GM23338 (cell line): ENCODE results near the gene XRCC6. TPM values are rescaled to one million over a fixed set of nuclear protein-coding genes. Genes with fewer than 3 reads are reported as not detected.

ENCODE experiments used
- ATAC-seq: fragments of 200-7000 bp; cut with Tn5 transposase; 3 replicates; pipeline ENCODE4 v1.9.1; 2020
- DNase-seq: peaks from one replicate; pipeline ENCODE4 v3.0.0-alpha.2; 2015; ENCODE audit warnings: low spot score
- H2AFZ ChIP-seq: fragments of 200-600 bp; sonication (generic); 2 replicates; pipeline ENCODE4 v1.8.0; 2016; ENCODE audit warnings: antibody characterized with exemption, mild to moderate bottlenecking, moderate library complexity
- H3F3A ChIP-seq: fragments of 200-600 bp; sonication (generic); replicated peaks from 2 replicates; pipeline ENCODE4 v1.8.0; 2017; ENCODE audit warnings: antibody characterized with exemption, mixed run types, low read depth
- H3K27ac ChIP-seq: fragments of 200-600 bp; sonication (generic); 2 replicates; pipeline ENCODE4 v1.6.1; 2016; ENCODE audit warnings: low read depth
- H3K27me3 ChIP-seq: fragments of 200-600 bp; sonication (generic); 2 replicates; pipeline ENCODE4 v1.8.0; 2016; ENCODE audit warnings: mild to moderate bottlenecking, mixed run types, moderate library complexity; ENCODE audit not compliant: insufficient read depth
- H3K36me3 ChIP-seq: fragments of 200-600 bp; sonication (generic); 2 replicates; pipeline ENCODE4 v1.8.0; 2016; ENCODE audit warnings: mild to moderate bottlenecking; ENCODE audit not compliant: insufficient read depth
- H3K4me1 ChIP-seq: fragments of 200-600 bp; sonication (generic); 2 replicates; pipeline ENCODE4 v1.8.0; 2016; ENCODE audit warnings: mild to moderate bottlenecking, moderate library complexity; ENCODE audit not compliant: insufficient read depth
- H3K4me2 ChIP-seq: fragments of 200-600 bp; sonication (generic); 2 replicates; pipeline ENCODE4 v1.7.1; 2017; ENCODE audit warnings: mixed run types
- H3K4me3 ChIP-seq: fragments of 200-600 bp; sonication (generic); 2 replicates; pipeline ENCODE4 v1.6.1; 2016; ENCODE audit warnings: mixed run types
- H3K79me2 ChIP-seq: fragments of 200-600 bp; sonication (generic); replicated peaks from 2 replicates; pipeline ENCODE4 v1.8.0; 2017; ENCODE audit warnings: mild to moderate bottlenecking; ENCODE audit not compliant: insufficient read depth
- H3K9me2 ChIP-seq: fragments of 200-600 bp; sonication (generic); 2 replicates; pipeline ENCODE4 v1.8.0; 2017; ENCODE audit not compliant: insufficient read depth
- H4K20me1 ChIP-seq: fragments of 200-600 bp; sonication (generic); replicated peaks from 2 replicates; pipeline ENCODE4 v1.8.0; 2017; ENCODE audit warnings: mild to moderate bottlenecking; ENCODE audit not compliant: insufficient read depth
- H3K27ac Mint-ChIP-seq: 2 replicates; pipeline ENCODE4 v1.8.0; 2020; ENCODE audit warnings: inconsistent platforms, mild to moderate bottlenecking, moderate library complexity, mixed read lengths
- H3K27me3 Mint-ChIP-seq: 3 replicates; pipeline ENCODE4 v1.8.0; 2022; ENCODE audit warnings: low read depth, mild to moderate bottlenecking, moderate library complexity, mixed read lengths, inconsistent platforms; ENCODE audit not compliant: insufficient read depth, poor library complexity
- H3K36me3 Mint-ChIP-seq: 3 replicates; pipeline ENCODE4 v1.8.0; 2021; ENCODE audit warnings: low read depth, mild to moderate bottlenecking, inconsistent platforms, moderate library complexity, mixed read lengths
- H3K4me1 Mint-ChIP-seq: 3 replicates; pipeline ENCODE4 v1.8.0; 2020; ENCODE audit warnings: mild to moderate bottlenecking, inconsistent platforms, mixed read lengths
- H3K4me3 Mint-ChIP-seq: 3 replicates; pipeline ENCODE4 v1.8.0; 2021; ENCODE audit warnings: moderate library complexity, mild to moderate bottlenecking, inconsistent platforms, mixed read lengths
- H3K9me3 Mint-ChIP-seq: 3 replicates; pipeline ENCODE4 v1.8.0; 2020; ENCODE audit warnings: moderate library complexity, mild to moderate bottlenecking, inconsistent platforms, mixed read lengths
- CREB1 ChIP-seq: fragments of 250-450 bp; sonication (Bioruptor Pico); IDR thresholded peaks from 2 replicates; pipeline ENCODE4 v1.5.0; 2020; ENCODE audit warnings: low read depth, mild to moderate bottlenecking, moderate library complexity
- ETS1 ChIP-seq: IDR thresholded peaks from 2 replicates; pipeline ENCODE4 v1.6.1; 2016; ENCODE audit warnings: antibody characterized with exemption
- EZH2 ChIP-seq: fragments of 200-600 bp; sonication (generic); IDR thresholded peaks from one replicate; pipeline ENCODE4 v1.8.0; 2017; ENCODE audit warnings: antibody characterized with exemption, mild to moderate bottlenecking, low read depth; ENCODE audit not compliant: unreplicated experiment
- EZH2phosphoT487 ChIP-seq: fragments of 200-600 bp; sonication (generic); IDR thresholded peaks from one replicate; pipeline ENCODE4 v1.8.1; 2018; ENCODE audit warnings: antibody characterized with exemption; ENCODE audit not compliant: unreplicated experiment
- JUNB ChIP-seq: IDR thresholded peaks from one replicate; pipeline ENCODE4 v1.6.1; 2016; ENCODE audit warnings: antibody characterized with exemption; ENCODE audit not compliant: unreplicated experiment
- NANOG ChIP-seq: IDR thresholded peaks from 2 replicates; pipeline ENCODE4 v1.6.1; 2016; ENCODE audit warnings: antibody characterized with exemption, borderline replicate concordance
- POLR2AphosphoS5 ChIP-seq: IDR thresholded peaks from 2 replicates; pipeline ENCODE4 v1.6.1; 2016; ENCODE audit warnings: antibody characterized with exemption, low read depth
- STAT1 ChIP-seq: IDR thresholded peaks from one replicate; pipeline ENCODE4 v1.6.1; 2016; ENCODE audit warnings: antibody characterized with exemption; ENCODE audit not compliant: unreplicated experiment
- ZNF114 ChIP-seq: fragments of 250-450 bp; sonication (Bioruptor Pico); IDR thresholded peaks from 2 replicates; pipeline ENCODE4 v1.5.0; 2020; ENCODE audit warnings: mild to moderate bottlenecking, moderate library complexity
- ZNF331 ChIP-seq: fragments of 250-450 bp; sonication (Bioruptor Pico); IDR thresholded peaks from 2 replicates; pipeline ENCODE4 v1.5.0; 2020; ENCODE audit warnings: low read depth, mild to moderate bottlenecking, moderate library complexity
- polyA plus RNA-seq: library from polyadenylated mRNA; unstranded; fragments of >200 nt; fragmentation: Nextera tagmentation; extraction: Ambion mirVana; gene quantifications from 2 replicates; pipeline ENCODE4 v1.2.1, GENCODE V29; 2016
- total RNA-seq: library from RNA; depleted of rRNA; stranded (reverse); fragments of >200 nt; shearing (Covaris generic); gene quantifications from 2 replicates; pipeline ENCODE4 v1.2.3, GENCODE V29; 2014
- TF ChIP-seq, protein P1 (sequence below), 2 experiments: fragments of 200-600 bp in 1 of 2; sonication (generic) in 1 of 2; conservative IDR thresholded peaks; 2 replicates each; pipeline versions ENCODE4 v1.5.1 to v1.6.1; 2016 to 2017; ENCODE audit warnings: antibody characterized with exemption in 2 of 2, low read depth in 2 of 2, mild to moderate bottlenecking in 2 of 2, moderate library complexity in 1 of 2

Gene XRCC6
- total and polyA plus RNA-seq, 2 experiments from 2014 or later: 351 to 498 TPM

DNA sequence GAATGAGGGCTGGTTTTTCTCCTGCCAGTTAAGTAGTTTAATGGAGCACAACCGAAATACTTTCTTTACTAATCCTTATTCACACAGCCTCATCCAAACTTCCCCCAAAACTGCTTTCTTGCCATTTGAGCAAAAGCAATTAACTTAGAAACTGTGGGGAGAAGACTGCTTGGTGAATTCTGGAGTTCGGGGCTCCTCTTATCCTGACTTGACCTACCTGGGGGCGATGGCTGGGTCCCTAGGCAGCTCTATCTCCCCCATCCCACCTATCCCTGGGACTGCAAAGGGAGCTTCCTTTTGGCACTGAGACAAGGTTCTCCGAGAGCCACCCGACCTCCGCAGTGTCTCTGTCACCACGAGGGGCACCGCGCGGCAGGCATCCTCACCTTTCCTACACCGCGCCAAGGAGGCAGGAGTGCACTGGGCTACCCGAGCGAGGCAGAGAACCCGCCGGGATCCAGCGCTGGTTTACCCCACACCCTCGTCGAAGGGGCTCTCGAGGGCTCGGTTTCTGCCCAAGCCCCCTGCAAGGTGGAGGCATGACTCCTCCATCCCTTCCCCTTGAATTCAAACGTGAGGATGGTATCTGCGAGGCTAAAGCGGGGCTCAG lies 1.0 kb upstream of the XRCC6 start:
- peak overlapping the region; percentile 92 for H3K27ac ChIP-seq
- no peaks in the 10 kb centered on the region for H3K9me2 ChIP-seq
- peaks cover 21% of the 10 kb centered on the region for H3K36me3 ChIP-seq
- H3K27ac Mint-ChIP-seq: peak overlapping the region; percentile 92
- peak overlapping the region; percentile 80 for H3K4me3 ChIP-seq
- H3K27me3 ChIP-seq: no peaks in the 10 kb centered on the region
- H3F3A ChIP-seq: peaks cover 18% of the 10 kb centered on the region; the same call in 1 of the 2 replicates
- peaks cover 18% of the 10 kb centered on the region for H3K27me3 Mint-ChIP-seq
- H3K9me3 Mint-ChIP-seq: no peaks in the 10 kb centered on the region; the same call in 2 of the 3 replicates
- peaks cover 19% of the 10 kb centered on the region for H4K20me1 ChIP-seq
- no peak for TF ChIP-seq ETS1
- no peak for TF ChIP-seq ZNF331 (CRISPR knock-in tag)
- TF ChIP-seq CREB1 (CRISPR knock-in tag): no peak
- TF ChIP-seq NANOG: no peak
- no peak for TF ChIP-seq EZH2phosphoT487
- TF ChIP-seq, protein P1, sequence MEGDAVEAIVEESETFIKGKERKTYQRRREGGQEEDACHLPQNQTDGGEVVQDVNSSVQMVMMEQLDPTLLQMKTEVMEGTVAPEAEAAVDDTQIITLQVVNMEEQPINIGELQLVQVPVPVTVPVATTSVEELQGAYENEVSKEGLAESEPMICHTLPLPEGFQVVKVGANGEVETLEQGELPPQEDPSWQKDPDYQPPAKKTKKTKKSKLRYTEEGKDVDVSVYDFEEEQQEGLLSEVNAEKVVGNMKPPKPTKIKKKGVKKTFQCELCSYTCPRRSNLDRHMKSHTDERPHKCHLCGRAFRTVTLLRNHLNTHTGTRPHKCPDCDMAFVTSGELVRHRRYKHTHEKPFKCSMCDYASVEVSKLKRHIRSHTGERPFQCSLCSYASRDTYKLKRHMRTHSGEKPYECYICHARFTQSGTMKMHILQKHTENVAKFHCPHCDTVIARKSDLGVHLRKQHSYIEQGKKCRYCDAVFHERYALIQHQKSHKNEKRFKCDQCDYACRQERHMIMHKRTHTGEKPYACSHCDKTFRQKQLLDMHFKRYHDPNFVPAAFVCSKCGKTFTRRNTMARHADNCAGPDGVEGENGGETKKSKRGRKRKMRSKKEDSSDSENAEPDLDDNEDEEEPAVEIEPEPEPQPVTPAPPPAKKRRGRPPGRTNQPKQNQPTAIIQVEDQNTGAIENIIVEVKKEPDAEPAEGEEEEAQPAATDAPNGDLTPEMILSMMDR (conservative IDR thresholded peaks at IDR 0.05; ENCODE audit: low read depth in 2 of 2): no peak
- no peak for TF ChIP-seq JUNB
- peaks cover 36% of the 10 kb centered on the region for H3K36me3 Mint-ChIP-seq
- H3K4me1 ChIP-seq: peaks cover 15% of the 10 kb centered on the region
- ATAC-seq (peak; percentile 63), DNase-seq (peak; percentile 74)
- peak overlapping the region; percentile 98 for H3K4me3 Mint-ChIP-seq
- peak overlapping the region; percentile 86 for H2AFZ ChIP-seq
- H3K4me2 ChIP-seq: peak overlapping the region; percentile 94
- peaks cover 22% of the 10 kb centered on the region for H3K4me1 Mint-ChIP-seq
- peaks cover 61% of the 10 kb centered on the region for H3K79me2 ChIP-seq

GRCh38 chr22:41620589-41621098 lies 451 bp upstream of the XRCC6 start, which contains the start of gene DESI1:
Gene DESI1, minus strand, starts transcription at chr22:41621043. Its CDS starts 204 bp downstream, at chr22:41620839.
- H4K20me1 ChIP-seq: peaks cover 19% of the 10 kb centered on the region
- Mint-ChIP-seq H3K4me1 (peaks cover 22% of the 10 kb centered on the region), H3K27me3 (peaks cover 18% of the 10 kb centered on the region), H3K36me3 (peaks cover 42% of the 10 kb centered on the region), H3K4me3 (peak within 1 kb of the TSS; percentile 98), H3K27ac (peak within 1 kb of the TSS; percentile 100), H3K9me3 (no peaks in the 10 kb centered on the region; the same call in 2 of the 3 replicates)
- peaks cover 21% of the 10 kb centered on the region; the same call in 1 of the 2 replicates for H3F3A ChIP-seq
- H3K4me1 ChIP-seq: peaks cover 15% of the 10 kb centered on the region
- peak within 1 kb of the TSS; percentile 98 for H3K27ac ChIP-seq
- peak within 1 kb of the TSS; percentile 94 for H3K4me2 ChIP-seq
- peak within 1 kb of the TSS; percentile 86 for H2AFZ ChIP-seq
- peaks cover 67% of the 10 kb centered on the region for H3K79me2 ChIP-seq
- peak; percentile 81 for ATAC-seq
- peak; percentile 67 for DNase-seq
- no peaks in the 10 kb centered on the region for H3K27me3 ChIP-seq
- H3K36me3 ChIP-seq: peaks cover 21% of the 10 kb centered on the region
- H3K4me3 ChIP-seq: peak within 1 kb of the TSS; percentile 80
- no peaks in the 10 kb centered on the region for H3K9me2 ChIP-seq
- no peak for TF ChIP-seq EZH2
- TF ChIP-seq CREB1 (CRISPR knock-in tag): no peak
- TF ChIP-seq ETS1: 0 out of 2 replicates have a peak, but pooled peaks have one; percentile 39
- no peak for TF ChIP-seq ZNF114 (CRISPR knock-in tag)
- TF ChIP-seq JUNB: no peak
- TF ChIP-seq STAT1: no peak
- peak; percentile 96 for TF ChIP-seq POLR2AphosphoS5
